Neuronal stem cell (in vitro differentiated cells): ENCODE results near the gene TRABD.

Experiments
- DNase-seq: peaks from one replicate; pipeline ENCODE4 v3.0.0-alpha.2; 2013; ENCODE audit warnings: low spot score
- H2AFZ ChIP-seq: one replicate; pipeline ENCODE4 v1.6.1; 2013; ENCODE audit warnings: mild to moderate bottlenecking, low read length, inconsistent platforms
- H2AK5ac ChIP-seq: 2 replicates; pipeline ENCODE4 v1.6.1; 2013; ENCODE audit warnings: low read depth, mild to moderate bottlenecking, inconsistent platforms, low read length, moderate library complexity, mixed read lengths
- H2BK120ac ChIP-seq: 2 replicates; pipeline ENCODE4 v1.6.1; 2013; ENCODE audit warnings: low read depth, mild to moderate bottlenecking, inconsistent platforms, low read length, moderate library complexity, mixed read lengths
- H2BK12ac ChIP-seq: one replicate; pipeline ENCODE4 v1.6.1; 2013; ENCODE audit warnings: low read length, inconsistent platforms
- H2BK15ac ChIP-seq: 2 replicates; pipeline ENCODE4 v1.6.1; 2013; ENCODE audit warnings: mild to moderate bottlenecking, low read length, inconsistent platforms, mixed read lengths
- H2BK5ac ChIP-seq: one replicate; pipeline ENCODE4 v1.6.1; 2013; ENCODE audit warnings: inconsistent platforms, mild to moderate bottlenecking, low read length, moderate library complexity
- H3K14ac ChIP-seq: one replicate; pipeline ENCODE4 v1.6.1; 2013; ENCODE audit warnings: low read length, inconsistent platforms
- H3K18ac ChIP-seq: 2 replicates; pipeline ENCODE4 v1.6.1; 2013; ENCODE audit warnings: low read length, inconsistent platforms
- H3K23ac ChIP-seq: 2 replicates; pipeline ENCODE4 v1.6.1; 2013; ENCODE audit warnings: low read depth, mild to moderate bottlenecking, mixed read lengths, low read length, inconsistent platforms; ENCODE audit not compliant: poor library complexity
- H3K27ac ChIP-seq: replicated peaks from 3 replicates; pipeline ENCODE4 v1.5.1; 2013; ENCODE audit warnings: low read length, inconsistent platforms
- H3K27me3 ChIP-seq, 3 experiments: 2 replicates each; pipeline ENCODE4 v1.6.1; 2013; ENCODE audit warnings: low read length in 3 of 3, mild to moderate bottlenecking in 2 of 3, inconsistent platforms in 1 of 3, low read depth in 1 of 3, mixed read lengths in 1 of 3, moderate library complexity in 1 of 3; ENCODE audit not compliant: control insufficient read depth in 3 of 3, insufficient read depth in 3 of 3
- H3K36me3 ChIP-seq, 2 donors: replicated peaks in 1 of 2; 2 replicates each; pipeline ENCODE4 v1.6.1; 2013; ENCODE audit warnings: low read length in 2 of 2; ENCODE audit not compliant: control insufficient read depth in 2 of 2, insufficient read depth in 2 of 2
- H3K4ac ChIP-seq: 2 replicates; pipeline ENCODE4 v1.6.1; 2013; ENCODE audit warnings: inconsistent platforms, mild to moderate bottlenecking, low read length, moderate library complexity
- H3K4me1 ChIP-seq, 2 donors: 1 replicate in 1 of 2; 2 replicates in 1 of 2; pipeline ENCODE4 v1.6.1; 2013; ENCODE audit warnings: low read length in 2 of 2, low read depth in 1 of 2; ENCODE audit not compliant: control insufficient read depth in 2 of 2, insufficient read depth in 1 of 2
- H3K4me2 ChIP-seq: one replicate; pipeline ENCODE4 v1.6.1; 2013; ENCODE audit warnings: mild to moderate bottlenecking, low read length, inconsistent platforms; ENCODE audit not compliant: insufficient read depth, poor library complexity, severe bottlenecking
- H3K4me3 ChIP-seq, 2 donors: 2 replicates each; pipeline ENCODE4 v1.5.1; 2013; ENCODE audit warnings: low read length in 2 of 2, mild to moderate bottlenecking in 2 of 2, inconsistent platforms in 1 of 2, moderate library complexity in 1 of 2
- H3K79me1 ChIP-seq: one replicate; pipeline ENCODE4 v1.6.1; 2013; ENCODE audit warnings: low read depth, mild to moderate bottlenecking, inconsistent platforms, low read length, moderate library complexity
- H3K9ac ChIP-seq: one replicate; pipeline ENCODE4 v1.6.1; 2013; ENCODE audit warnings: mild to moderate bottlenecking, low read depth, low read length, inconsistent platforms; ENCODE audit not compliant: poor library complexity
- H3K9me3 ChIP-seq, 2 donors: replicated peaks in 1 of 2; 2 replicates each; pipeline versions ENCODE3 to v1.6.1; 2013; ENCODE audit warnings: low read length in 2 of 2, mild to moderate bottlenecking in 2 of 2, inconsistent platforms in 1 of 2, low read depth in 1 of 2, mixed read lengths in 1 of 2, moderate library complexity in 1 of 2; ENCODE audit not compliant: control insufficient read depth in 2 of 2, insufficient read depth in 1 of 2
- H4K8ac ChIP-seq: one replicate; pipeline ENCODE4 v1.6.1; 2013; ENCODE audit warnings: low read depth, mild to moderate bottlenecking, inconsistent platforms, low read length, moderate library complexity
- H4K91ac ChIP-seq: one replicate; pipeline ENCODE4 v1.6.1; 2013; ENCODE audit warnings: low read length, low read depth, mild to moderate bottlenecking, inconsistent platforms; ENCODE audit not compliant: poor library complexity
- WGBS, 2 donors: extraction: QIAGEN DNeasy Blood & Tissue Kit; methylation state at CpG; one replicate each; pipeline ENCODE4 v1.1.7; 2013; ENCODE audit warnings: missing lambda C conversion rate in 2 of 2, mixed read lengths in 1 of 2; ENCODE audit not compliant: insufficient read length in 2 of 2, insufficient replicate concordance in 1 of 2; ENCODE audit errors: extremely low coverage in 2 of 2; 5-methylcytosine and 5-hydroxymethylcytosine counted together

The TRABD gene

DNA sequence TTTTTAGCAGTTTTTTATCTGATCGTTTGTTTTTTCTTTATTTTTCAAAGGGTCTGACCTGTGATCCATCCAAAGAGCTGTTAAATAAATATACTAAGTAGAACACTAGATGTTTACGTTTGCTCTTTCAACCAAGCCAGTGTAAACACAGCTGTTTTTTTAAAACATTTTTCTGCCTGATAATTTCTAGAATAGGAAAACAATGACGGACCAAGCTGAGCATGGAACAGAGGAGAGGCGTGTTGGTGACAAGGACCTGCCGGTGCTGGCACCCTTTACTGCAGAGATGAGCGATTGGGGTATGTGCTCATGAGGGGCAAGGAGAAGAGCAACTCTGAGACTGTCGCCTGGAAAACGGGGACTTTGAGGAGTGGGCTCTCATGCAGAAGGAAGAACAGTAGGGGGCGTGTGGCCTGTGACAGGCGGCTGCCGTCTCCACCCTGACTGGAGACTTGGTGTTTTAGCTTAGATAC lies 43.8 kb upstream of the TRABD start:
- Histone ChIP-seq H3K36me3 (no peaks in the 10 kb centered on the region), H3K9me3 (no peaks in the 10 kb centered on the region), H4K91ac (no peak overlapping the region), H3K14ac (no peak overlapping the region), H2BK15ac (no peak overlapping the region), H4K8ac (no peak overlapping the region), H3K9ac (no peak overlapping the region), H2AK5ac (no peak overlapping the region), H3K4me2 (no peak overlapping the region), H2AFZ (peak overlapping the region; percentile 58), H3K18ac (no peak overlapping the region), H3K79me1 (no peaks in the 10 kb centered on the region), H2BK5ac (no peak overlapping the region), H3K27ac (no peak overlapping the region), H2BK12ac (no peak overlapping the region), H3K23ac (no peak overlapping the region), H3K4me3 (no peak overlapping the region), H3K4me1 (peaks cover 9 to 10% of the 10 kb centered on the region in 2 donors), H3K27me3 (peaks cover 0 to 20% (median 0%) of the 10 kb centered on the region in 3 experiments), H3K4ac (no peak overlapping the region), H2BK120ac (no peak overlapping the region)
- WGBS, 2 donors = no CpG with 5 or more reads among the region's 11 CpGs
- peak; percentile 29 for DNase-seq

- Histone ChIP-seq H3K9me3 (no peaks in the 10 kb centered on the region), H4K91ac (no peak overlapping the region), H3K79me1 (no peaks in the 10 kb centered on the region), H4K8ac (no peak overlapping the region), H2BK5ac (no peak overlapping the region), H2AK5ac (no peak overlapping the region), H2AFZ (no peak overlapping the region), H3K14ac (no peak overlapping the region), H3K18ac (no peak overlapping the region), H2BK120ac (no peak overlapping the region), H3K4me3 (no peak overlapping the region), H3K9ac (no peak overlapping the region), H2BK15ac (no peak overlapping the region), H3K4me1 (peaks cover 9 to 10% of the 10 kb centered on the region in 2 donors), H3K23ac (no peak overlapping the region), H3K4ac (no peak overlapping the region), H3K27ac (no peak overlapping the region), H2BK12ac (no peak overlapping the region), H3K4me2 (no peak overlapping the region), H3K36me3 (no peaks in the 10 kb centered on the region), H3K27me3 (peaks cover 0 to 23% (median 0%) of the 10 kb centered on the region in 3 experiments)
- no CpG with 5 or more reads among the region's 7 CpGs for WGBS, 2 donors
- no peak for DNase-seq
Measured at GRCh38 chr22:50143096-50143495, 42.6 kb upstream of the TRABD start.

GRCh38 chr22:50144005-50144614 lies 41.6 kb upstream of the TRABD start:
- no peak overlapping the region for H2BK5ac ChIP-seq
- peaks cover 0 to 23% (median 0%) of the 10 kb centered on the region in 3 experiments for H3K27me3 ChIP-seq
- no peak overlapping the region for H3K27ac ChIP-seq
- H3K14ac ChIP-seq = no peak overlapping the region
- H3K4ac ChIP-seq = no peak overlapping the region
- H3K23ac ChIP-seq = peak overlapping the region; percentile 1
- H3K79me1 ChIP-seq = no peaks in the 10 kb centered on the region
- H3K36me3 ChIP-seq = no peaks in the 10 kb centered on the region
- H4K91ac ChIP-seq = no peak overlapping the region
- H3K18ac ChIP-seq = no peak overlapping the region
- no peak overlapping the region for H2BK15ac ChIP-seq
- no peak overlapping the region for H3K4me2 ChIP-seq
- no peak overlapping the region for H2BK120ac ChIP-seq
- H2AFZ ChIP-seq = no peak overlapping the region
- H4K8ac ChIP-seq = no peak overlapping the region
- H3K4me3 ChIP-seq = no peak overlapping the region
- DNase-seq = no peak
- H3K4me1 ChIP-seq = peaks cover 9 to 10% of the 10 kb centered on the region in 2 donors
- H2BK12ac ChIP-seq = no peak overlapping the region
- no CpG with 5 or more reads among the region's 18 CpGs for WGBS, 2 donors
- H2AK5ac ChIP-seq = no peak overlapping the region
- no peaks in the 10 kb centered on the region for H3K9me3 ChIP-seq
- H3K9ac ChIP-seq = no peak overlapping the region

DNA sequence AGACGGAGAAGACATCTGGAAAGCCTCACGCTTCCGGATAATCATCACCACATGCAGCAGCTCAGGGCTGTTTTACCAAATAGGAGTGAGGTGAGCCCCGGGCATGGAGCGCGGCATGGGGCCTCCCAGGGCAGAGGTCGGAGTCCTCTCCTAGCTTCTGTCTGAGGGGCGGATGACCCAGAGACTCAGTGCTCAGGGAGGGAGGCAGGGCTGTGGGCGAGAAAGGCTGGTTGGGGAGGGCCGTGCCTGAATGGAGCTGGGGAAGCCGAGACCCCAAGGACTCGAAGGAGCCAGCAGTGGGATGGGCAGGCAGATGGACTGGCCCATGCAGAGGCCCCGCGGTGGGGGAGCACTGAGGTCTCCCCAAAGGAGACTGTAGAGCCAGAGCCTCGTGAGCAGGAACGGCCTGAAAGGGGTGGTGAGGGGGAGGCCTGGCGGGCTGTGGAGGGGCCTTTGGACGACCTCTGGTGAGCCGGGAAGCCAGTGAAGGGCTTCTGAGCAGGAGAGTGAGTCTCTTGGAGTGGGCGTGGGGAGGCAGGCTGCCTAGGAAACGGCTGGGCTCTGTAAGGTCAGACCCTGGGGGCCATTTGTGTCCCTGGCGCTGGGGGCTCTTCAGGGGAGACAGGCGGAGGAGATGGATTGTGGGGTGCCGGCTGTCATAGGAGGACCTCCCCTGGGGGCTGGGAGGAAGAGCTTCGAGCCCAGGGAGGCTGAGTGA lies 39.8 kb upstream of the TRABD start:
- H4K91ac ChIP-seq = no peak overlapping the region
- WGBS, 2 donors = no CpG with 5 or more reads among the region's 25 CpGs
- H3K4me2 ChIP-seq = no peak overlapping the region
- DNase-seq = no peak
- no peak overlapping the region for H3K14ac ChIP-seq
- no peak overlapping the region for H3K23ac ChIP-seq
- H2BK12ac ChIP-seq = no peak overlapping the region
- no peak overlapping the region for H3K27ac ChIP-seq
- H2BK5ac ChIP-seq = peak overlapping the region; percentile 67
- no peak overlapping the region for H2BK120ac ChIP-seq
- H3K79me1 ChIP-seq = peaks cover 2% of the 10 kb centered on the region
- H3K4me3 ChIP-seq = no peak overlapping the region
- peak overlapping the region; percentile 78 for H3K9ac ChIP-seq
- H3K4me1 ChIP-seq = peaks cover 7 to 9% of the 10 kb centered on the region in 2 donors
- no peaks in the 10 kb centered on the region for H3K9me3 ChIP-seq
- H3K36me3 ChIP-seq = no peaks in the 10 kb centered on the region
- H3K27me3 ChIP-seq = peaks cover 0 to 25% (median 0%) of the 10 kb centered on the region in 3 experiments
- no peak overlapping the region for H3K4ac ChIP-seq
- H2AFZ ChIP-seq = peak overlapping the region; percentile 88
- peak overlapping the region; percentile 91 for H3K18ac ChIP-seq
- H2AK5ac ChIP-seq = peak overlapping the region; percentile 96
- H2BK15ac ChIP-seq = peak overlapping the region; percentile 95
- H4K8ac ChIP-seq = no peak overlapping the region
